Breast epithelium (tissue), 3 donors: ENCODE results near the gene PSMB5.

ENCODE experiments used
- POLR2A ChIP-seq: fragments of 450-650 bp; IDR thresholded peaks from one replicate; pipeline ENCODE4 v1.6.1; 2016; ENCODE audit warnings: antibody characterized with exemption, mild to moderate bottlenecking, moderate library complexity
- POLR2AphosphoS5 ChIP-seq, 3 donors: sonication (generic); formaldehyde crosslinking; IDR thresholded peaks; one replicate each; pipeline ENCODE4 v1.6.1; 2017; ENCODE audit warnings: antibody characterized with exemption in 3 of 3
- TF ChIP-seq, protein P1 (sequence below), 3 donors: fragments of 450-650 bp; IDR thresholded peaks; one replicate each; pipeline ENCODE4 v1.5.1; 2016 to 2017; ENCODE audit warnings: antibody characterized with exemption in 3 of 3, mild to moderate bottlenecking in 3 of 3, moderate library complexity in 3 of 3

DNA sequence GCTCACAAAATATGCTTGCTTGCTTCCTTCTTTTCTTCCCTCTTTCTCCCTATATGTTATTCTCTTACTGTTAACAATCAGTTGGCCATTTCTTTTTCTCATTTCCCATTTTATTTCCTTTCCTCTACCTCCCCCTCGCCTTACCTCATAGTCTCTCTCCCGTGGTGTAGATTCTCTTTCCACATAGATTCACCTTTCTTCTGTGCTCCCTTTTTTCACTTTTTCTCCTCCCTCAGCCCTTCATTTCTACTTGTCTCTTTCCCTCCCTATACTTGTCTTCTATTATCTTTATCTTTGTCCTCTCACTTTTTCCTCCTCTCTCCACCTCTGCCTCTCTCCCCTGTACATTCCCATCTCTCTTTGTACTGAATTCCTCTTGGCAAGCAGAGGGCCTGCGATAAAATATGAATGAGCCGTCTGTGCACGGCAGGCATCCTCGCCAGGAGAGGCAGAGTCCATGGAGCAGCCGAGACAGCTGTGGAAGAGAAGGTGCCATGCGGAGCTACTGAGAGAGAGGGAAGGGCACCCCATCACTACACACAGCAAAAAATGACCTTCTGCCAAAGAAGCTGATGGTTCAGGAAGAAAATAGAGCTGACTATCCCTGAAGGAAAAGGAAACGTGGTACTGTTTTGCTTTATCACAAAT, 36.9 kb downstream of the PSMB5 start:
- TF ChIP-seq POLR2AphosphoS5 (IDR thresholded peaks at IDR 0.05) (no peak), POLR2A (no peak)
- TF ChIP-seq, protein P1, sequence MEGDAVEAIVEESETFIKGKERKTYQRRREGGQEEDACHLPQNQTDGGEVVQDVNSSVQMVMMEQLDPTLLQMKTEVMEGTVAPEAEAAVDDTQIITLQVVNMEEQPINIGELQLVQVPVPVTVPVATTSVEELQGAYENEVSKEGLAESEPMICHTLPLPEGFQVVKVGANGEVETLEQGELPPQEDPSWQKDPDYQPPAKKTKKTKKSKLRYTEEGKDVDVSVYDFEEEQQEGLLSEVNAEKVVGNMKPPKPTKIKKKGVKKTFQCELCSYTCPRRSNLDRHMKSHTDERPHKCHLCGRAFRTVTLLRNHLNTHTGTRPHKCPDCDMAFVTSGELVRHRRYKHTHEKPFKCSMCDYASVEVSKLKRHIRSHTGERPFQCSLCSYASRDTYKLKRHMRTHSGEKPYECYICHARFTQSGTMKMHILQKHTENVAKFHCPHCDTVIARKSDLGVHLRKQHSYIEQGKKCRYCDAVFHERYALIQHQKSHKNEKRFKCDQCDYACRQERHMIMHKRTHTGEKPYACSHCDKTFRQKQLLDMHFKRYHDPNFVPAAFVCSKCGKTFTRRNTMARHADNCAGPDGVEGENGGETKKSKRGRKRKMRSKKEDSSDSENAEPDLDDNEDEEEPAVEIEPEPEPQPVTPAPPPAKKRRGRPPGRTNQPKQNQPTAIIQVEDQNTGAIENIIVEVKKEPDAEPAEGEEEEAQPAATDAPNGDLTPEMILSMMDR (IDR thresholded peaks at IDR 0.05) = no peak
